Measurements from ENCODE around the gene PKHD1. TPM values are rescaled to one million over a fixed set of nuclear protein-coding genes. Genes with fewer than 3 reads are reported as not detected.

Gene PKHD1
- total RNA-seq, 6 experiments from 2014 or later, result 1.2 to 3.0 (median 2.3) TPM

- intact Hi-C loops (cut with DNase I), result no loop called here
- Histone ChIP-seq H3K4me1 (peaks cover 0 to 12% (median 0%) of the 10 kb centered on the region in 4 donors), H3K36me3 (no peaks in the 10 kb centered on the region), H3K4me3 (no peak overlapping the region), H3K9me3 (no peaks in the 10 kb centered on the region), H3K27me3 (no peaks in the 10 kb centered on the region), H3K27ac (no peak overlapping the region)
- 50% methylated on average over 1 of the region's 1 CpG for WGBS (ENCODE audit: insufficient coverage, low coverage, low lambda C conversion rate, missing lambda C conversion rate)
- no peak for DNase-seq
- no peak for ATAC-seq
- TF ChIP-seq CTCF (IDR thresholded peaks at IDR 0.05), result no peak
These were observed 295.0 kb downstream of the PKHD1 start for GRCh38 chr6:51792273-51793030.

GRCh38 chr6:51790946-51791345 lies 296.5 kb downstream of the PKHD1 start:
- no peak for TF ChIP-seq CTCF (IDR thresholded peaks at IDR 0.05)
- no peak for TF ChIP-seq POLR2A (IDR thresholded peaks at IDR 0.05)
- Histone ChIP-seq H3K27me3 (no peaks in the 10 kb centered on the region), H3K4me1 (peaks cover 0 to 17% (median 0%) of the 10 kb centered on the region in 4 donors), H3K36me3 (no peaks in the 10 kb centered on the region), H3K27ac (no peak overlapping the region), H3K4me3 (no peak overlapping the region), H3K9me3 (no peaks in the 10 kb centered on the region)
- intact Hi-C loops (cut with DNase I), result no loop called here
- DNase-seq (no peak), ATAC-seq (no peak)
- WGBS (ENCODE audit: insufficient coverage, low coverage, low lambda C conversion rate, missing lambda C conversion rate), result 79% methylated on average over 5 of the region's 5 CpGs

- 83% methylated on average over 1 of the region's 1 CpG for WGBS (ENCODE audit: insufficient coverage, low coverage, low lambda C conversion rate, missing lambda C conversion rate)
- no peaks in the 10 kb centered on the region for H3K27me3 ChIP-seq
- no peak overlapping the region for H3K27ac ChIP-seq
- ATAC-seq (peak; percentile 64 to 94 (median 87)), DNase-seq (peak in 1 of 3 donors; percentile 57)
- no peak overlapping the region for H3K4me3 ChIP-seq
- intact Hi-C loops (cut with DNase I), result no loop called here
- H3K4me1 ChIP-seq, result peaks cover 0 to 17% (median 0%) of the 10 kb centered on the region in 4 donors
- no peaks in the 10 kb centered on the region for H3K9me3 ChIP-seq
- TF ChIP-seq POLR2A (IDR thresholded peaks at IDR 0.05), result no peak
- no peak for TF ChIP-seq CTCF (IDR thresholded peaks at IDR 0.05)
- no peaks in the 10 kb centered on the region for H3K36me3 ChIP-seq
These were observed 299.3 kb downstream of the PKHD1 start for GRCh38 chr6:51788121-51788520.

- WGBS (ENCODE audit: insufficient coverage, low coverage, low lambda C conversion rate, missing lambda C conversion rate), result 29% methylated on average over 2 of the region's 2 CpGs
- Histone ChIP-seq H3K36me3 (no peaks in the 10 kb centered on the region), H3K9me3 (no peaks in the 10 kb centered on the region), H3K27me3 (no peaks in the 10 kb centered on the region), H3K27ac (no peak overlapping the region), H3K4me3 (no peak overlapping the region), H3K4me1 (peaks cover 0 to 20% (median 2%) of the 10 kb centered on the region in 4 donors)
- ATAC-seq, result peak in 1 of 4 donors; percentile 71
- DNase-seq, result no peak
- TF ChIP-seq CTCF (IDR thresholded peaks at IDR 0.05) (no peak), POLR2A (IDR thresholded peaks at IDR 0.05) (no peak)
- intact Hi-C loops (cut with DNase I), result no loop called here
These were observed 308.7 kb downstream of the PKHD1 start for GRCh38 chr6:51778666-51779065.
